Measurements from ENCODE around the gene ALKBH1.
"Not testable (repeated sequence)": the region's sequence is repeated elsewhere in the genome, so short reads cannot be mapped to it uniquely, and the experiment has no call there.

The ALKBH1 gene

GRCh38 chr14:77707724-77708408 is at the start of gene ALKBH1, which contains the start of gene SLIRP:
Gene ALKBH1 (minus strand): TSS chr14:77708023. CDS start chr14:77708004, 19 bp downstream.
Gene SLIRP (plus strand): TSS chr14:77708103. CDS start chr14:77708112, 9 bp downstream.
- DNase-seq (ENCODE audit: low read depth in 3 of 3), result peak; percentile 74 to 84 (median 80)

GRCh38 chr14:77752799-77753516 is 45.1 kb upstream of the ALKBH1 start:
- DNase-seq (ENCODE audit: low read depth in 3 of 3), result no peak

- no peak for DNase-seq (ENCODE audit: low read depth in 3 of 3)
Measured at GRCh38 chr14:77752266-77752665, 44.4 kb upstream of the ALKBH1 start.

GRCh38 chr14:77747425-77747824 is 39.6 kb upstream of the ALKBH1 start:
- not testable (repeated sequence) for DNase-seq (ENCODE audit: low read depth in 3 of 3)

- DNase-seq (ENCODE audit: low read depth in 3 of 3), result no peak
Measured at GRCh38 chr14:77746064-77746702, 38.4 kb upstream of the ALKBH1 start.

GRCh38 chr14:77741438-77741837 is 33.6 kb upstream of the ALKBH1 start:
- DNase-seq (ENCODE audit: low read depth in 3 of 3), result no peak

- no peak for DNase-seq (ENCODE audit: low read depth in 3 of 3)
Measured at GRCh38 chr14:77738559-77739250, 30.9 kb upstream of the ALKBH1 start.

GRCh38 chr14:77730976-77731497 is 23.2 kb upstream of the ALKBH1 start:
- no peak for DNase-seq (ENCODE audit: low read depth in 3 of 3)

GRCh38 chr14:77722301-77722700 is 14.5 kb upstream of the ALKBH1 start:
- no peak for DNase-seq (ENCODE audit: low read depth in 3 of 3)

- no peak for DNase-seq (ENCODE audit: low read depth in 3 of 3)
Measured at GRCh38 chr14:77721437-77721836, 13.6 kb upstream of the ALKBH1 start.

- DNase-seq (ENCODE audit: low read depth in 3 of 3), result no peak
Measured at GRCh38 chr14:77717608-77718305, 9.9 kb upstream of the ALKBH1 start.

GRCh38 chr14:77714926-77715325 is 7.1 kb upstream of the ALKBH1 start:
- peak in 1 of 3 experiments; percentile 12 for DNase-seq (ENCODE audit: low read depth in 3 of 3)

- DNase-seq (ENCODE audit: low read depth in 3 of 3), result no peak
Measured at GRCh38 chr14:77710364-77710763, 2.5 kb upstream of the ALKBH1 start.

- no peak for DNase-seq (ENCODE audit: low read depth in 3 of 3)
Measured at GRCh38 chr14:77709412-77709811, 1.6 kb upstream of the ALKBH1 start.

GRCh38 chr14:77708749-77709148 is 926 bp upstream of the ALKBH1 start:
- DNase-seq (ENCODE audit: low read depth in 3 of 3), result no peak

GRCh38 chr14:77707355-77707723 is 484 bp downstream of the ALKBH1 start:
- no peak for DNase-seq (ENCODE audit: low read depth in 3 of 3)

- no peak for DNase-seq (ENCODE audit: low read depth in 3 of 3)
Measured at GRCh38 chr14:77691259-77691658, 16.6 kb downstream of the ALKBH1 start.

GRCh38 chr14:77682158-77682553 is 25.7 kb downstream of the ALKBH1 start:
- no peak for DNase-seq (ENCODE audit: low read depth in 3 of 3)

GRCh38 chr14:77681196-77682157 is 26.3 kb downstream of the ALKBH1 start:
- DNase-seq (ENCODE audit: low read depth in 3 of 3), result no peak

GRCh38 chr14:77674931-77675330 is 32.9 kb downstream of the ALKBH1 start:
- DNase-seq (ENCODE audit: low read depth in 3 of 3), result no peak

All from stimulated activated CD4-positive, alpha-beta T cell treated with anti-CD3 and anti-CD28 coated beads, TNF-alpha, amount 100 ng/mL, for 24 hours (primary cell).